H1 (cell line): Measurements from ENCODE around the gene RNF111. TPM values are rescaled to one million over a fixed set of nuclear protein-coding genes. Genes with fewer than 3 reads are reported as not detected.

Experiments used
- CTCF ChIA-PET: fragments of 300-600 bp; sonication (Branson Sonifier 250); formaldehyde crosslinking; loops from one replicate; lab custom pipeline; 2021; ENCODE audit not compliant: partially characterized antibody; lab: Charles Lee
- POLR2A ChIA-PET: fragments of 300-600 bp; sonication (Branson Sonifier 250); formaldehyde crosslinking; loops from one replicate; lab custom pipeline; 2021; ENCODE audit warnings: inconsistent platforms; ENCODE audit not compliant: partially characterized antibody; lab: Charles Lee
- DNase-seq, 2 experiments: peaks; one replicate each; pipeline versions ENCODE4 v3.0.0 to v3.0.0-alpha.2; 2010 to 2022; ENCODE audit warnings: low spot score in 2 of 2, low read depth in 1 of 2, mixed read lengths in 1 of 2
- FAIRE-seq: peaks from 2 replicates; lab custom pipeline; 2011; peaks lifted over from hg19 to GRCh38; lab: Jason Lieb, UNC
- H2AFZ ChIP-seq: 2 replicates; pipeline ENCODE4 v1.8.1; 2012; ENCODE audit warnings: low read length, inconsistent platforms
- H2AK5ac ChIP-seq: 2 replicates; pipeline ENCODE4 v1.6.1; 2013; ENCODE audit warnings: low read depth, low read length
- H2BK120ac ChIP-seq: replicated peaks from 2 replicates; pipeline ENCODE3; 2013; ENCODE audit warnings: low read depth, low read length, inconsistent platforms
- H2BK12ac ChIP-seq: 2 replicates; pipeline ENCODE4 v1.6.1; 2013; ENCODE audit warnings: low read depth, low read length
- H2BK15ac ChIP-seq: 2 replicates; pipeline ENCODE4 v1.6.1; 2013; ENCODE audit warnings: low read length
- H2BK20ac ChIP-seq: 2 replicates; pipeline ENCODE4 v1.6.1; 2013; ENCODE audit warnings: low read length
- H2BK5ac ChIP-seq: 2 replicates; pipeline ENCODE4 v1.6.1; 2013; ENCODE audit warnings: low read depth, low read length
- H3K14ac ChIP-seq: 2 replicates; pipeline ENCODE4 v1.6.1; 2013; ENCODE audit warnings: inconsistent platforms; ENCODE audit not compliant: insufficient read length
- H3K18ac ChIP-seq: 2 replicates; pipeline ENCODE4 v1.6.1; 2013; ENCODE audit warnings: low read length; ENCODE audit errors: extremely low read depth
- H3K23ac ChIP-seq: 2 replicates; pipeline ENCODE4 v1.6.1; 2013; ENCODE audit warnings: inconsistent platforms; ENCODE audit not compliant: insufficient read length
- H3K23me2 ChIP-seq: 2 replicates; pipeline ENCODE4 v1.6.1; 2013; ENCODE audit warnings: low read depth, low read length
- H3K27ac ChIP-seq: 2 replicates; pipeline ENCODE4 v1.6.1; 2011; ENCODE audit warnings: low read depth, low read length, inconsistent platforms
- H3K27me3 ChIP-seq, 4 experiments: replicated peaks in 1 of 4; 1 replicate in 1 of 4; 2 replicates in 3 of 4; pipeline versions ENCODE4 v1.6.1 to v1.8.1; 2011 to 2013; ENCODE audit warnings: low read length in 3 of 4, mild to moderate bottlenecking in 3 of 4, inconsistent platforms in 2 of 4, mixed read lengths in 2 of 4, moderate library complexity in 1 of 4; ENCODE audit not compliant: control insufficient read depth in 3 of 4, insufficient read depth in 3 of 4; ENCODE audit errors: extremely low read depth in 1 of 4
- H3K36me3 ChIP-seq, 4 experiments: 2 replicates each; pipeline versions ENCODE4 v1.6.1 to v1.8.1; 2011 to 2013; ENCODE audit warnings: mild to moderate bottlenecking in 4 of 4, low read length in 3 of 4, moderate library complexity in 2 of 4, control low read depth in 1 of 4, inconsistent platforms in 1 of 4; ENCODE audit not compliant: insufficient read depth in 4 of 4, control insufficient read depth in 2 of 4
- H3K4ac ChIP-seq: replicated peaks from 2 replicates; pipeline ENCODE3; 2013; ENCODE audit warnings: low read length, low read depth, mixed read lengths, inconsistent platforms; ENCODE audit not compliant: insufficient read length
- H3K4me1 ChIP-seq, 4 experiments: replicated peaks in 1 of 4; 1 replicate in 1 of 4; 2 replicates in 3 of 4; pipeline versions ENCODE4 v1.6.1 to v1.8.1; 2011 to 2013; ENCODE audit warnings: low read length in 3 of 4, inconsistent platforms in 2 of 4, mixed read lengths in 1 of 4; ENCODE audit not compliant: insufficient read depth in 4 of 4, control insufficient read depth in 3 of 4
- H3K4me2 ChIP-seq, 2 experiments: 2 replicates each; pipeline versions ENCODE4 v1.6.1 to v1.8.1; 2011 to 2013; ENCODE audit warnings: low read depth in 2 of 2, low read length in 2 of 2, control low read depth in 1 of 2, inconsistent platforms in 1 of 2, mild to moderate bottlenecking in 1 of 2; ENCODE audit not compliant: insufficient read depth in 1 of 2
- H3K4me3 ChIP-seq, 4 experiments: fragments of 200-600, 300-600 bp in 1 of 4; sonication (generic), shearing (Covaris generic), sonication (Bioruptor Twin) in 1 of 4; 2 replicates each; pipeline versions ENCODE4 v1.5.1 to v1.8.1; 2011 to 2016; ENCODE audit warnings: low read length in 4 of 4, low read depth in 3 of 4, control low read depth in 2 of 4, inconsistent platforms in 2 of 4, mild to moderate bottlenecking in 2 of 4, mixed read lengths in 1 of 4, moderate library complexity in 1 of 4; ENCODE audit not compliant: insufficient read depth in 2 of 4; ENCODE audit errors: extremely low read depth in 1 of 4
- H3K56ac ChIP-seq: replicated peaks from 2 replicates; pipeline ENCODE3; 2013; ENCODE audit warnings: low read depth, mild to moderate bottlenecking, mixed read lengths, low read length, inconsistent platforms; ENCODE audit not compliant: insufficient read length
- H3K79me1 ChIP-seq: 2 replicates; pipeline ENCODE4 v1.6.1; 2013; ENCODE audit warnings: low read depth, low read length, control low read depth
- H3K79me2 ChIP-seq, 2 experiments: 2 replicates each; pipeline versions ENCODE4 v1.6.1 to v1.8.1; 2012 to 2013; ENCODE audit warnings: low read length in 2 of 2, mild to moderate bottlenecking in 2 of 2, inconsistent platforms in 1 of 2; ENCODE audit not compliant: insufficient read depth in 2 of 2, control insufficient read depth in 1 of 2
- H3K9ac ChIP-seq, 4 experiments: replicated peaks in 1 of 4; 1 replicate in 1 of 4; 2 replicates in 3 of 4; pipeline versions ENCODE4 v1.6.1 to v1.8.1; 2011 to 2013; ENCODE audit warnings: low read depth in 3 of 4, low read length in 3 of 4, control low read depth in 2 of 4, mild to moderate bottlenecking in 2 of 4, moderate library complexity in 2 of 4, inconsistent platforms in 1 of 4; ENCODE audit errors: extremely low read depth in 1 of 4
- H3K9me3 ChIP-seq, 2 experiments: 2 replicates each; pipeline versions ENCODE4 v1.6.1 to v1.8.1; 2012 to 2013; ENCODE audit warnings: mild to moderate bottlenecking in 2 of 2, moderate library complexity in 2 of 2, control low read depth in 1 of 2, inconsistent platforms in 1 of 2, low read depth in 1 of 2, low read length in 1 of 2, mixed read lengths in 1 of 2; ENCODE audit not compliant: insufficient read depth in 2 of 2
- H4K20me1 ChIP-seq, 2 experiments: replicated peaks in 1 of 2; 2 replicates each; pipeline versions ENCODE3 to v1.8.1; 2011 to 2013; ENCODE audit warnings: inconsistent platforms in 2 of 2, low read length in 2 of 2, mild to moderate bottlenecking in 1 of 2; ENCODE audit not compliant: insufficient read depth in 2 of 2, control insufficient read depth in 1 of 2
- H4K5ac ChIP-seq: 2 replicates; pipeline ENCODE4 v1.6.1; 2013; ENCODE audit warnings: low read length, low read depth, mixed read lengths, inconsistent platforms; ENCODE audit not compliant: insufficient read length
- H4K8ac ChIP-seq: 2 replicates; pipeline ENCODE4 v1.8.0; 2013; ENCODE audit warnings: mild to moderate bottlenecking, moderate library complexity, low read length, inconsistent platforms; ENCODE audit not compliant: insufficient read depth; ENCODE audit errors: extremely low read depth
- H4K91ac ChIP-seq: replicated peaks from 2 replicates; pipeline ENCODE3; 2013; ENCODE audit warnings: low read length, mixed read lengths, inconsistent platforms; ENCODE audit not compliant: insufficient read length
- ASH2L ChIP-seq: fragments of 200-600, 300-600 bp; sonication (generic); IDR thresholded peaks from one replicate; pipeline ENCODE4 v1.7.1; 2017; ENCODE audit warnings: low read length
- EZH2 ChIP-seq: fragments of 200-600 bp; sonication (generic); IDR thresholded peaks from 2 replicates; pipeline ENCODE4 v1.7.1; 2012; ENCODE audit warnings: low read depth, mild to moderate bottlenecking, moderate library complexity, low read length, inconsistent platforms; ENCODE audit not compliant: severe bottlenecking
- GTF2F1 ChIP-seq: IDR thresholded peaks from 2 replicates; pipeline ENCODE4 v1.6.1; 2012; ENCODE audit warnings: low read depth, low read length, improper control_type of control experiment, borderline replicate concordance
- HDAC2 ChIP-seq, 2 experiments: fragments of 300-600 bp in 1 of 2; sonication (generic) in 1 of 2; IDR thresholded peaks; 2 replicates each; pipeline ENCODE4 v1.6.1; 2011 to 2012; ENCODE audit warnings: low read depth in 2 of 2, low read length in 2 of 2, mild to moderate bottlenecking in 2 of 2, moderate library complexity in 2 of 2, borderline replicate concordance in 1 of 2, inconsistent platforms in 1 of 2
- KDM1A ChIP-seq: fragments of 200-600, 300-600 bp; sonication (generic); IDR thresholded peaks from 2 replicates; pipeline ENCODE4 v1.7.1; 2016; ENCODE audit warnings: mild to moderate bottlenecking, low read length, borderline replicate concordance
- RFX5 ChIP-seq: IDR thresholded peaks from 2 replicates; pipeline ENCODE4 v1.6.1; 2011; ENCODE audit warnings: low read depth, low read length, improper control_type of control experiment, borderline replicate concordance
- RNF2 ChIP-seq: fragments of 200-900, 300-1000 bp; sonication (generic); IDR thresholded peaks from 2 replicates; pipeline ENCODE4 v1.7.1; 2016; ENCODE audit warnings: borderline replicate concordance, low read depth, mild to moderate bottlenecking, antibody characterized with exemption, low read length; ENCODE audit not compliant: poor library complexity, severe bottlenecking; ENCODE audit errors: missing control alignments
- SP2 ChIP-seq: IDR thresholded peaks from 2 replicates; pipeline ENCODE4 v1.6.1; 2012; ENCODE audit warnings: mild to moderate bottlenecking, low read length, inconsistent platforms
- WGBS, 2 experiments: shearing (Covaris generic) in 1 of 2; methylation state at CpG; one replicate each; pipeline versions ENCODE4 v1.1.6 to v1.1.7; 2013 to 2015; ENCODE audit warnings: low lambda C conversion rate in 2 of 2, mixed read lengths in 2 of 2, inconsistent platforms in 1 of 2, low coverage in 1 of 2, missing lambda C conversion rate in 1 of 2; ENCODE audit not compliant: insufficient replicate concordance in 2 of 2, insufficient coverage in 1 of 2, insufficient read length in 1 of 2; ENCODE audit errors: extremely low coverage in 1 of 2, missing lambda C conversion rate in 1 of 2; 5-methylcytosine and 5-hydroxymethylcytosine counted together
- long read RNA-seq, 2 experiments: library from RNA in 1 of 2; library from capped mRNA in 1 of 2; stranded (forward); transcript quantifications; one replicate each; pipeline ENCODE4 v2.0.0, GENCODE V29; 2021; ENCODE audit warnings: inconsistent platforms in 1 of 2
- polyA minus RNA-seq, 3 experiments: library from RNA; depleted of rRNA, polyadenylated mRNA; stranded (reverse); fragments of >200 nt; gene quantifications; 1 replicate in 2 of 3; 2 replicates in 1 of 3; pipeline ENCODE4 v1.2.3, GENCODE V29; 2011
- polyA plus RNA-seq, 7 experiments: library from polyadenylated mRNA; depleted of rRNA in 3 of 7; stranded (reverse) in 5 of 7; unstranded in 2 of 7; fragments of >200 nt in 5 of 7; fragments of 200-250 nt in 2 of 7; gene quantifications; 1 replicate in 5 of 7; 2 replicates in 1 of 7; 4 replicates in 1 of 7; pipeline versions ENCODE4 v1.2.1 to v1.2.3, GENCODE V29; 2011 to 2013; ENCODE audit warnings: missing spikeins in 2 of 7, mixed read lengths in 2 of 7
- total RNA-seq: library from RNA; stranded (reverse); fragmentation: NEBNext Ultra II Directional; extraction: Animal tissue kit (Norgen Biotek cat#: 25700); gene quantifications from 2 replicates; pipeline ENCODE4 v1.2.1, GENCODE V29; 2021

RNF111 gene
- 26.6 and 29.1 TPM in 2 replicates for total RNA-seq
- 11.7 and 18.5 TPM in 2 replicates for polyA plus RNA-seq (2011; rRNA removed)
- 14.9 TPM for polyA plus RNA-seq (2011; cell fraction: cytosol; rRNA removed)
- 16.3 TPM for polyA plus RNA-seq (2011; cell fraction: nucleus; rRNA removed)
- polyA plus RNA-seq (2012, experiment 1 of 2): 14.5 to 24.3 TPM (median 19.4 TPM) in 4 replicates
- polyA plus RNA-seq (2012, experiment 2 of 2): 1.1 TPM
- 10.6 TPM for polyA plus RNA-seq (2013, experiment 1 of 2)
- 9.1 TPM for polyA plus RNA-seq (2013, experiment 2 of 2)
- 77.3 and 94.6 TPM in 2 replicates for polyA minus RNA-seq (2011; rRNA and poly(A)+ RNA removed)
- polyA minus RNA-seq (2011; cell fraction: cytosol; rRNA and poly(A)+ RNA removed): 26.9 TPM
- polyA minus RNA-seq (2011; cell fraction: nucleus; rRNA and poly(A)+ RNA removed): 56.4 TPM
- long read RNA-seq, experiment 1, full-length matches to known transcripts: 2 of 13 reads
- long read RNA-seq, experiment 1, partial matches to known transcripts: 5 of 13 reads
- long read RNA-seq, experiment 1, other reads (novel, unspliced or antisense): 6 of 13 reads
- long read RNA-seq, experiment 2, partial matches to known transcripts: 1 of 2 reads
- long read RNA-seq, experiment 2, other reads (novel, unspliced or antisense): 1 of 2 reads

DNA sequence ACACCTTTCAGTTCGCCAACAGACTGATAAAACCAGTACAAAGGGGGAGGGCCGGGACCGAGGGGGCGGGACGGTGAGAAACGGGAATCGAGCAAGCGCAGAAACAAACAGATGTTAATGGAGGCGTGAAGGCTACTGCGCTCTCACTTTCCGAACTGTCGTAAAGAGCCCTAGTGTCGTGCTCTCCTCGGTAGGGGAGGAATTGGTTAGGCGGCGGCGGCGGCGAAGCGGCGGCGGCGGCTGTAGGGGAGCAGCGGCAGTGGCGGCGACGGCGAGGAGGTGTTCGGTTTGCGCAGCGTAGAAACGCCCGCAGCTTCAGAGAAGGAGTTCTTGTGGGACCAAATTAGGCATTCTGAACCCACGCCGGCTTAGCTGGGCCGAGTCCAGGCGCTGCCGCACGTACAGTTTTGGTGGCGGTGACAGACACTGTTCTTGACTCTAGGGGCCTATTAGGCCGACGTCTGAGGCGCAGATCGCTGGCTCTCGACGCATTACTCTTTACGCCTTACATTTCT lies at the start of gene RNF111:
Gene RNF111, plus strand, starts transcription at position 173 of the 515 bp plus-strand sequence. CDS start 43,160 bp downstream, outside the sequence.
- peak; percentile 46 to 86 for DNase-seq
- H3K36me3 ChIP-seq: peaks cover 0 to 7% (median 2%) of the 10 kb centered on the region in 4 experiments; a peak in 1 of 8 replicates
- peak within 1 kb of the TSS; percentile 96 for H2AFZ ChIP-seq
- no peak within 1 kb of the TSS for H3K14ac ChIP-seq
- peaks cover 0 to 1% of the 10 kb centered on the region in 2 experiments for H4K20me1 ChIP-seq
- no peak within 1 kb of the TSS for H2BK120ac ChIP-seq
- FAIRE-seq: peak; percentile 60
- H3K79me2 ChIP-seq: peaks cover 0 to 46% of the 10 kb centered on the region in 2 experiments; a peak in 3 of 4 replicates
- no peaks in the 10 kb centered on the region for H3K27me3 ChIP-seq
- H3K4me2 ChIP-seq: peak within 1 kb of the TSS; percentile 81
- H2AK5ac ChIP-seq: no peak within 1 kb of the TSS
- 2% methylated on average over 44 of the region's 47 CpGs; no CpG with 5 or more reads in 1 of the 2 experiments for WGBS, 2 experiments
- no peaks in the 10 kb centered on the region; the same call in 1 of the 2 replicates for H3K79me1 ChIP-seq
- H3K56ac ChIP-seq: peak within 1 kb of the TSS; percentile 63
- H3K4ac ChIP-seq: no peak within 1 kb of the TSS
- peak within 1 kb of the TSS; percentile 82 for H4K5ac ChIP-seq
- peaks cover 0 to 3% (median 0%) of the 10 kb centered on the region in 4 experiments; a peak in 3 of 7 replicates for H3K4me1 ChIP-seq
- no peaks in the 10 kb centered on the region for H3K9me3 ChIP-seq
- H4K91ac ChIP-seq: peak within 1 kb of the TSS; percentile 76
- H4K8ac ChIP-seq: peak within 1 kb of the TSS; percentile 92
- H2BK15ac ChIP-seq: peak within 1 kb of the TSS; percentile 88
- ChIA-PET POLR2A (interaction anchor here (0.9 kb wide), 1 partner anchor 118 kb away, joined by 3 read pairs; no protein-coding TSS in a partner anchor), CTCF (interaction anchor here (1.5 kb wide), 1 partner anchor 10 kb away, joined by 5 read pairs; no protein-coding TSS in a partner anchor)
- H3K4me3 ChIP-seq: peak within 1 kb of the TSS; percentile 85 to 97 (median 96)
- H2BK5ac ChIP-seq: peak within 1 kb of the TSS; percentile 92; the same call in 1 of the 2 replicates
- no peak within 1 kb of the TSS; the same call in 1 of the 2 replicates for H2BK12ac ChIP-seq
- no peak within 1 kb of the TSS for H3K23ac ChIP-seq
- peak within 1 kb of the TSS; percentile 94 for H3K18ac ChIP-seq
- no peaks in the 10 kb centered on the region; the same call in 1 of the 2 replicates for H3K23me2 ChIP-seq
- peak within 1 kb of the TSS; percentile 68; the same call in 1 of the 2 replicates for H3K27ac ChIP-seq
- 0 out of 2 replicates have a peak within 1 kb of the TSS, but pooled peaks have one; percentile 52 for H2BK20ac ChIP-seq
- peak within 1 kb of the TSS; percentile 73 to 91 (median 82) for H3K9ac ChIP-seq
- TF ChIP-seq HDAC2 (IDR thresholded peaks at IDR 0.05; ENCODE audit: borderline replicate concordance in 1 of 2, low read depth in 2 of 2, low read length in 2 of 2) (peak in 1 of 2 experiments; percentile 74; a peak in 1 of 4 replicates), RNF2 (no peak), GTF2F1 (no peak), KDM1A (no peak), RFX5 (no peak), ASH2L (peak; percentile 98), EZH2 (no peak), SP2 (no peak)
